ENCODE results near the gene BICD2.

BICD2 gene

GRCh38 chr9:92726348-92726747, 38.3 kb downstream of the BICD2 start:
- no peak for DNase-seq

GRCh38 chr9:92725766-92726165, 38.9 kb downstream of the BICD2 start:
- DNase-seq: no peak

- no peak for DNase-seq
Measured at GRCh38 chr9:92725266-92725545, 39.4 kb downstream of the BICD2 start.

GRCh38 chr9:92724528-92725265, 39.9 kb downstream of the BICD2 start:
- no peak for DNase-seq

GRCh38 chr9:92723801-92724323, 40.8 kb downstream of the BICD2 start:
- DNase-seq: no peak

GRCh38 chr9:92723299-92723625, 41.4 kb downstream of the BICD2 start:
- DNase-seq: no peak

GRCh38 chr9:92722386-92723298, 42.0 kb downstream of the BICD2 start:
- no peak for DNase-seq

- no peak for DNase-seq
Measured at GRCh38 chr9:92721548-92721947, 43.1 kb downstream of the BICD2 start.

GRCh38 chr9:92720807-92721535, 43.7 kb downstream of the BICD2 start:
- no peak for DNase-seq

- DNase-seq: no peak
Measured at GRCh38 chr9:92720209-92720765, 44.3 kb downstream of the BICD2 start.

- no peak for DNase-seq
Measured at GRCh38 chr9:92719028-92719647, 45.5 kb downstream of the BICD2 start.

GRCh38 chr9:92718086-92719001, 46.3 kb downstream of the BICD2 start:
- DNase-seq: no peak

- DNase-seq: no peak
Measured at GRCh38 chr9:92717201-92718085, 47.2 kb downstream of the BICD2 start.

- DNase-seq: no peak
Measured at GRCh38 chr9:92716557-92716956, 48.1 kb downstream of the BICD2 start.

- no peak for DNase-seq
Measured at GRCh38 chr9:92715488-92716231, 49.0 kb downstream of the BICD2 start.

- DNase-seq: no peak
Measured at GRCh38 chr9:92714787-92715487, 49.7 kb downstream of the BICD2 start.

GRCh38 chr9:92714016-92714415, 50.6 kb downstream of the BICD2 start:
- DNase-seq: no peak

- DNase-seq: no peak
Measured at GRCh38 chr9:92713528-92713927, 51.1 kb downstream of the BICD2 start.

- no peak for DNase-seq
Measured at GRCh38 chr9:92712767-92713166, 51.9 kb downstream of the BICD2 start.

All from NCI-H446 treated with DMSO at 0.1 percent for 48 hours (cell line).